GM23248 (cell line): ENCODE results near the gene CDC16. TPM values are rescaled to one million over a fixed set of nuclear protein-coding genes. Genes with fewer than 3 reads are reported as not detected.
A peak's percentile ranks its signal among the peaks of the same experiment; 100 is the strongest.

Experiments used
- DNase-seq: peaks from one replicate; pipeline ENCODE4 v3.0.0-alpha.2; 2015
- H2AFZ ChIP-seq: fragments of 200-600 bp; sonication (generic); 2 replicates; pipeline ENCODE4 v1.6.1; 2016; ENCODE audit warnings: antibody characterized with exemption
- H3F3A ChIP-seq: fragments of 200-600 bp; sonication (generic); 2 replicates; pipeline ENCODE4 v1.6.1; 2016; ENCODE audit warnings: mild to moderate bottlenecking, antibody characterized with exemption, mixed run types; ENCODE audit not compliant: insufficient read depth
- H3K27ac ChIP-seq: fragments of 200-600 bp; sonication (generic); 2 replicates; pipeline ENCODE4 v1.5.1; 2016; ENCODE audit warnings: mild to moderate bottlenecking
- H3K27me3 ChIP-seq: fragments of 200-600 bp; sonication (generic); replicated peaks from 2 replicates; pipeline ENCODE4 v1.6.1; 2016; ENCODE audit warnings: mild to moderate bottlenecking; ENCODE audit not compliant: insufficient read depth
- H3K36me3 ChIP-seq: fragments of 200-600 bp; sonication (generic); 2 replicates; pipeline ENCODE4 v1.6.1; 2016; ENCODE audit warnings: low read depth, mild to moderate bottlenecking
- H3K4me1 ChIP-seq: fragments of 200-600 bp; sonication (generic); 2 replicates; pipeline ENCODE4 v1.6.1; 2016; ENCODE audit warnings: mild to moderate bottlenecking; ENCODE audit not compliant: insufficient read depth
- H3K4me2 ChIP-seq: fragments of 200-600 bp; sonication (generic); one replicate; pipeline ENCODE4 v1.6.1; 2016; ENCODE audit warnings: mild to moderate bottlenecking; ENCODE audit not compliant: unreplicated experiment
- H3K4me3 ChIP-seq: fragments of 200-600 bp; sonication (generic); 2 replicates; pipeline ENCODE4 v1.5.1; 2016; ENCODE audit warnings: mild to moderate bottlenecking
- H3K79me2 ChIP-seq: fragments of 200-600 bp; sonication (generic); 2 replicates; pipeline ENCODE4 v1.6.1; 2016; ENCODE audit warnings: mild to moderate bottlenecking; ENCODE audit not compliant: insufficient read depth
- H3K9ac ChIP-seq: fragments of 200-600 bp; sonication (generic); 2 replicates; pipeline ENCODE4 v1.6.1; 2016; ENCODE audit warnings: mild to moderate bottlenecking
- H3K9me2 ChIP-seq: fragments of 200-600 bp; sonication (generic); 2 replicates; pipeline ENCODE4 v1.6.1; 2016; ENCODE audit warnings: mixed run types, mild to moderate bottlenecking, moderate library complexity; ENCODE audit not compliant: insufficient read depth
- H3K9me3 ChIP-seq: fragments of 200-600 bp; sonication (generic); one replicate; pipeline ENCODE4 v1.6.1; 2017; ENCODE audit warnings: low read depth
- H4K20me1 ChIP-seq: fragments of 200-600 bp; sonication (generic); 2 replicates; pipeline ENCODE4 v1.6.0; 2016; ENCODE audit not compliant: insufficient read depth
- EZH2 ChIP-seq: fragments of 200-600 bp; sonication (generic); IDR thresholded peaks from 2 replicates; pipeline ENCODE4 v1.6.1; 2018; ENCODE audit warnings: antibody characterized with exemption, mild to moderate bottlenecking; ENCODE audit not compliant: insufficient read depth, poor library complexity, severe bottlenecking
- EZH2phosphoT487 ChIP-seq: fragments of 200-600 bp; sonication (generic); IDR thresholded peaks from 2 replicates; pipeline ENCODE4 v1.6.1; 2018; ENCODE audit warnings: antibody characterized with exemption, moderate library complexity, mild to moderate bottlenecking, low read depth; ENCODE audit not compliant: insufficient read depth
- WGBS, 2 experiments: methylation state at CpG; one replicate each; pipeline ENCODE4 v1.1.6; 2015 to 2017; ENCODE audit warnings: low lambda C conversion rate in 2 of 2, low coverage in 1 of 2; ENCODE audit errors: missing lambda C conversion rate in 2 of 2; 5-methylcytosine and 5-hydroxymethylcytosine counted together
- in situ Hi-C: fragments of 300-500 bp; cut with MboI; formaldehyde crosslinking; loops from 2 replicates; pipeline ENCODE4 v1.15.0; 2020
- polyA plus RNA-seq: library from polyadenylated mRNA; unstranded; fragments of >200 nt; fragmentation: Nextera tagmentation; extraction: Ambion mirVana; gene quantifications from 2 replicates; pipeline ENCODE4 v1.2.1, GENCODE V29; 2016
- total RNA-seq: library from RNA; depleted of rRNA; stranded (reverse); fragments of >200 nt; shearing (Covaris generic); gene quantifications from 2 replicates; pipeline ENCODE4 v1.2.3, GENCODE V29; 2014

CDC16 gene
- total and polyA plus RNA-seq, 2 experiments from 2014 or later, result 60.2 to 80.0 TPM

- Histone ChIP-seq H3K9me3 (no peaks in the 10 kb centered on the region), H3K36me3 (peaks cover 38% of the 10 kb centered on the region), H3K27ac (peak overlapping the region; percentile 54), H3K4me1 (peaks cover 1% of the 10 kb centered on the region; the same call in 1 of the 2 replicates), H3K9ac (peak overlapping the region; percentile 88), H3K79me2 (peaks cover 65% of the 10 kb centered on the region), H3K9me2 (no peaks in the 10 kb centered on the region), H3K4me3 (peak overlapping the region; percentile 90), H3K27me3 (no peaks in the 10 kb centered on the region), H3K4me2 (peak overlapping the region; percentile 98), H2AFZ (peak overlapping the region; percentile 91; the same call in 1 of the 2 replicates), H3F3A (no peaks in the 10 kb centered on the region), H4K20me1 (no peaks in the 10 kb centered on the region)
- in situ Hi-C loops, result no loop called here
- WGBS, 2 experiments, result 1 to 2% methylated on average over 10 of the region's 10 CpGs
- DNase-seq, result peak; percentile 53
- TF ChIP-seq EZH2phosphoT487 (no peak), EZH2 (no peak)
Observed at GRCh38 chr13:114235697-114236096, 1.0 kb downstream of the CDC16 start.

DNA sequence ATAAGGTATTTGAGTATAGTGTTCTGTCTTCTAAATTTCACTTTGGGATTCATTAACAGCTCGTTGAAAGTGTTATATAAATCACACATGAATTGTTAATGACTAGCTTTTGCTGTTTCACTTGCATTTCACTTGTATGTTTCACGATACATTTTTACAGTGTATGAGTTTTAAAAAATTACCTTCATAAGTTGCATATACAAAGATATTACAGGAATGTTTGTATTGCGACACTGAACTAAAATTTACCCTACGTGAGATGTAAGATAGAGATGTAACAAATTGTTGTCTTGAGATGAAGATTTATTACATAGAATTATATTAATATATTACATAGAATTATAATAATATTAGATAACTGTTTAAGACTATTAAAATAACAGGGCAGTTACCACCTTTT, 1.5 kb downstream of the CDC16 start:
- no peak for DNase-seq
- Histone ChIP-seq H3K27me3 (no peaks in the 10 kb centered on the region), H3K4me3 (peak overlapping the region; percentile 90), H2AFZ (no peak overlapping the region), H3K79me2 (peaks cover 70% of the 10 kb centered on the region), H3K9me3 (no peaks in the 10 kb centered on the region), H3K27ac (peak overlapping the region; percentile 54; the same call in 1 of the 2 replicates), H3K4me2 (peak overlapping the region; percentile 98), H3K36me3 (peaks cover 44% of the 10 kb centered on the region), H4K20me1 (no peaks in the 10 kb centered on the region), H3K9ac (peak overlapping the region; percentile 88), H3K9me2 (no peaks in the 10 kb centered on the region), H3F3A (no peaks in the 10 kb centered on the region), H3K4me1 (no peaks in the 10 kb centered on the region)
- TF ChIP-seq EZH2phosphoT487 (no peak), EZH2 (no peak)
- WGBS, 2 experiments, result 62 to 66% methylated on average over 4 of the region's 4 CpGs
- in situ Hi-C loops, result no loop called here

GRCh38 chr13:114237415-114238112, 2.9 kb downstream of the CDC16 start:
- DNase-seq, result no peak
- Histone ChIP-seq H3K4me1 (no peaks in the 10 kb centered on the region), H3K4me2 (no peak overlapping the region), H3K9me3 (no peaks in the 10 kb centered on the region), H3F3A (no peaks in the 10 kb centered on the region), H3K79me2 (peaks cover 83% of the 10 kb centered on the region), H3K36me3 (peaks cover 57% of the 10 kb centered on the region), H3K9ac (no peak overlapping the region), H4K20me1 (no peaks in the 10 kb centered on the region), H2AFZ (no peak overlapping the region), H3K27me3 (no peaks in the 10 kb centered on the region), H3K9me2 (no peaks in the 10 kb centered on the region), H3K4me3 (no peak overlapping the region), H3K27ac (no peak overlapping the region)
- in situ Hi-C loops, result no loop called here
- TF ChIP-seq EZH2phosphoT487, result no peak
- TF ChIP-seq EZH2, result no peak
- WGBS, 2 experiments, result 92 to 93% methylated on average over 7 of the region's 7 CpGs

GRCh38 chr13:114241918-114242317, 7.2 kb downstream of the CDC16 start:
- Histone ChIP-seq H3K4me3 (no peak overlapping the region), H3K79me2 (peaks cover 69% of the 10 kb centered on the region), H4K20me1 (no peaks in the 10 kb centered on the region), H3K4me2 (no peak overlapping the region), H3K9ac (no peak overlapping the region), H3K27me3 (no peaks in the 10 kb centered on the region), H3K27ac (no peak overlapping the region), H3F3A (peaks cover 26% of the 10 kb centered on the region), H3K4me1 (no peaks in the 10 kb centered on the region), H3K9me2 (no peaks in the 10 kb centered on the region), H3K36me3 (peaks cover 97% of the 10 kb centered on the region), H2AFZ (no peak overlapping the region), H3K9me3 (no peaks in the 10 kb centered on the region)
- no peak for DNase-seq
- in situ Hi-C loops, result no loop called here
- TF ChIP-seq EZH2phosphoT487 (no peak), EZH2 (no peak)
- 98% methylated on average over 6 of the region's 6 CpGs for WGBS, 2 experiments
